ENCODE results near the gene ULK4.

The ULK4 gene

GRCh38 chr3:41640076-41640475 lies 321.8 kb downstream of the ULK4 start:
- no peak for TF ChIP-seq CTCF (IDR thresholded peaks at IDR 0.05; ENCODE audit: borderline replicate concordance, insufficient read depth, low read depth, low read length)
- no peak overlapping the region for H3K4me3 ChIP-seq (ENCODE audit: low read depth, low read length)

GRCh38 chr3:41638381-41638780 lies 323.5 kb downstream of the ULK4 start:
- no peak for TF ChIP-seq CTCF (IDR thresholded peaks at IDR 0.05; ENCODE audit: borderline replicate concordance, insufficient read depth, low read depth, low read length)
- no peak overlapping the region for H3K4me3 ChIP-seq (ENCODE audit: low read depth, low read length)

GRCh38 chr3:41632700-41633099 lies 329.2 kb downstream of the ULK4 start:
- TF ChIP-seq CTCF (IDR thresholded peaks at IDR 0.05; ENCODE audit: borderline replicate concordance, insufficient read depth, low read depth, low read length) = no peak
- no peak overlapping the region for H3K4me3 ChIP-seq (ENCODE audit: low read depth, low read length)

- H3K4me3 ChIP-seq (ENCODE audit: low read depth, low read length) = no peak overlapping the region
- TF ChIP-seq CTCF (IDR thresholded peaks at IDR 0.05; ENCODE audit: borderline replicate concordance, insufficient read depth, low read depth, low read length) = no peak
Observed at GRCh38 chr3:41630708-41631107, 331.2 kb downstream of the ULK4 start.

- no peak overlapping the region for H3K4me3 ChIP-seq (ENCODE audit: low read depth, low read length)
- TF ChIP-seq CTCF (IDR thresholded peaks at IDR 0.05; ENCODE audit: borderline replicate concordance, insufficient read depth, low read depth, low read length) = no peak
Observed at GRCh38 chr3:41629986-41630385, 331.9 kb downstream of the ULK4 start.

- TF ChIP-seq CTCF (IDR thresholded peaks at IDR 0.05; ENCODE audit: borderline replicate concordance, insufficient read depth, low read depth, low read length) = no peak
- no peak overlapping the region for H3K4me3 ChIP-seq (ENCODE audit: low read depth, low read length)
Observed at GRCh38 chr3:41629072-41629471, 332.8 kb downstream of the ULK4 start.

GRCh38 chr3:41627477-41628087 lies 334.3 kb downstream of the ULK4 start:
- TF ChIP-seq CTCF (IDR thresholded peaks at IDR 0.05; ENCODE audit: borderline replicate concordance, insufficient read depth, low read depth, low read length) = no peak
- no peak overlapping the region for H3K4me3 ChIP-seq (ENCODE audit: low read depth, low read length)
